ENCODE results near the gene PDIA6.

PDIA6 gene

DNA sequence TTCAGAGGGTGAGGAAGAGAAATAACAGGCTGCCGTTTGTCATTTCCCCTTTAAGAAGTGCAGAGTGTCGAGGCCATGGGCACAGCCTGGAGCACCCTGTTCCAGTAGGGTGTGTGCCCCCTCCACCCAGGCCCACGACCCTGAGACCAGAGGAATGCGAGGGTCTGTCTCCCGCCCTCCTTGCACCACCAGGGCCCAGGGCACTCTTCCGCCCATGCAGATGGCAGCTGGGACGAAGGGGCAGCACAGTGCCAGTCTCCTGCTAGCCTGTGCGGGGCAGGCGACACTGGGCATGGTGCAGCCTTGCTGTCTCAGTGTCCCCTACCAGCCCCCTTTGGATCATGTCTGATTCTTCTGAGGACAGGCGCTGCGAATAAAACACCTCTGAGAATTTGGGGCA lies 15.8 kb upstream of the PDIA6 start:
- TF ChIP-seq, protein P1, sequence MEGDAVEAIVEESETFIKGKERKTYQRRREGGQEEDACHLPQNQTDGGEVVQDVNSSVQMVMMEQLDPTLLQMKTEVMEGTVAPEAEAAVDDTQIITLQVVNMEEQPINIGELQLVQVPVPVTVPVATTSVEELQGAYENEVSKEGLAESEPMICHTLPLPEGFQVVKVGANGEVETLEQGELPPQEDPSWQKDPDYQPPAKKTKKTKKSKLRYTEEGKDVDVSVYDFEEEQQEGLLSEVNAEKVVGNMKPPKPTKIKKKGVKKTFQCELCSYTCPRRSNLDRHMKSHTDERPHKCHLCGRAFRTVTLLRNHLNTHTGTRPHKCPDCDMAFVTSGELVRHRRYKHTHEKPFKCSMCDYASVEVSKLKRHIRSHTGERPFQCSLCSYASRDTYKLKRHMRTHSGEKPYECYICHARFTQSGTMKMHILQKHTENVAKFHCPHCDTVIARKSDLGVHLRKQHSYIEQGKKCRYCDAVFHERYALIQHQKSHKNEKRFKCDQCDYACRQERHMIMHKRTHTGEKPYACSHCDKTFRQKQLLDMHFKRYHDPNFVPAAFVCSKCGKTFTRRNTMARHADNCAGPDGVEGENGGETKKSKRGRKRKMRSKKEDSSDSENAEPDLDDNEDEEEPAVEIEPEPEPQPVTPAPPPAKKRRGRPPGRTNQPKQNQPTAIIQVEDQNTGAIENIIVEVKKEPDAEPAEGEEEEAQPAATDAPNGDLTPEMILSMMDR (conservative IDR thresholded peaks at IDR 0.05; ENCODE audit: low read depth, low read length): no peak
- DNase-seq (ENCODE audit: low read depth): no peak
- no peak overlapping the region for H3K4me3 ChIP-seq (ENCODE audit: low read depth, low read length)

DNA sequence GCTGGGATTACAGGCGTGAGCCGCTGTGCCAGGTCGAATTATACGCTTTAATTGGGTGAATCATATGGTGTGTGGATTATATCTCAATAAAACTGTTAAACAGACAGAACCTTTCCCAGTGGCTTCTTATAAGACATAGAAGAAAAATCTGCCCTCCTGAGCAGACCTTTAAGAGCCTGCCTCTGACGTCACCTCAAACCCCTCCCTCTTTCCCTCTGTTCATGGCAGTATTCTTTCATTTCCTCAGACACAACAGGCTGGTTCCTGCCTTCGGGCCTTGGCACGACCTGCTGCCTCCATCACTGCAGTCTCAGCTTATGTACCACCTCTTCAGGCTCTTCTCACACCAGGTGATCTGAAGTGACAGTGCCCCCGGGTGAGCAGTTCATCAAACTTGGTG lies 14.0 kb upstream of the PDIA6 start:
- H3K4me3 ChIP-seq (ENCODE audit: low read depth, low read length): no peak overlapping the region
- TF ChIP-seq, protein P1 (conservative IDR thresholded peaks at IDR 0.05; ENCODE audit: low read depth, low read length): no peak
- no peak for DNase-seq (ENCODE audit: low read depth)

DNA sequence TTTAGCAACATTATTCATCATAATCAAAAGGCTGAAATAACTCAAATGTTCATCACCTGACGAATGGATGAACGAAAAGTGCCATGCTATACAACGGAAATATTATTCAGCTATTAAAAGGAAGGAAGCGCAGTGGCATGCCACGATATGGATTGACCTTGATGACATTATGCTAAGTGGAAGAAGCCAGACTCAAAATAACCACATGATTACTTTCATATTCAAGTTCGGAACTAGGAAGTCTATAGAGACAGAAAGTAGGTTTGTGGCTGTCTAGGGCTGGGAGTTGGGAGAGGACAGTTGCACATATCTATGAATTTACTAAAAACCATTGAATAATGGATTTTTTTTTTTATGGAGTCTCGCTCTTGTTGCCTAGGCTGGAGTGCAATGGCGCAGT lies 13.4 kb upstream of the PDIA6 start:
- no peak overlapping the region for H3K4me3 ChIP-seq (ENCODE audit: low read depth, low read length)
- no peak for DNase-seq (ENCODE audit: low read depth)
- TF ChIP-seq, protein P1 (conservative IDR thresholded peaks at IDR 0.05; ENCODE audit: low read depth, low read length): no peak

- no peak for DNase-seq (ENCODE audit: low read depth)
- H3K4me3 ChIP-seq (ENCODE audit: low read depth, low read length): no peak overlapping the region
- TF ChIP-seq, protein P1 (conservative IDR thresholded peaks at IDR 0.05; ENCODE audit: low read depth, low read length): no peak
Measured at GRCh38 chr2:10824191-10824590, 11.6 kb upstream of the PDIA6 start.

DNA sequence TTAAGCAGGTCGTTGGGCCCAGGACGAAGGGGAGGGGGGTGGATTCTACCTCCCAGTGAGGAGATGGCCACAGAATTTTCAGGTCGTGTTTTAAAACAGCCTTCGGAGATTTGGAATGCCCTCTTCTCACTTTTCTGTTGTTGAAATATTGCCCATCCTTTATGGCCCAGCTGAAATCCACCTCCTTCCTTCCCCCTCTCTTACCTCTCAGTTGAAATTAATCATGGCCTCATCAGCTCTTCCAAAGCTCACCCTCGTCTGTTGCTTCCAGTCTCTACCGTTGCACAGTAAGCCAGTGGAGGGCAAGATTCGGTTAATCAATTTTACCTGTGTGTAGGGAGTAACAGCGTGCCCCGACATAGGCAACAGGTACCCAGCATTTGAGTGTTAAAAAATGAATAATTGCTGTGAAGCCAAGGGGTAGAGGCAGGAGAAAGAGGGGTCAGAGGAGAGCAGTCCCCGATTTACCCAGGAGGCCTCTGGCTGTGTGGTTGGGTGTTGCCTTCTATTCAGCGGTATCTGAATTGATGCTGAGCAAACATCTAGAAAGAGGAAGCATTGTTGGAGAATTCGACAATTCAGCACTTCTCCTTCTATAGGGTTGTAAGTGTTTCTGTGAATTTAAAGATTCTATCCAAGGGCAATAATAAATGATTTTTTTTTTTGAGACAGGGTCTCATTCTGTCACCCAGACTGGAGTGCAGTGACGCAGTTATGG lies 8.6 kb upstream of the PDIA6 start:
- TF ChIP-seq, protein P1 (conservative IDR thresholded peaks at IDR 0.05; ENCODE audit: low read depth, low read length): no peak
- H3K4me3 ChIP-seq (ENCODE audit: low read depth, low read length): no peak overlapping the region
- no peak for DNase-seq (ENCODE audit: low read depth)

DNA sequence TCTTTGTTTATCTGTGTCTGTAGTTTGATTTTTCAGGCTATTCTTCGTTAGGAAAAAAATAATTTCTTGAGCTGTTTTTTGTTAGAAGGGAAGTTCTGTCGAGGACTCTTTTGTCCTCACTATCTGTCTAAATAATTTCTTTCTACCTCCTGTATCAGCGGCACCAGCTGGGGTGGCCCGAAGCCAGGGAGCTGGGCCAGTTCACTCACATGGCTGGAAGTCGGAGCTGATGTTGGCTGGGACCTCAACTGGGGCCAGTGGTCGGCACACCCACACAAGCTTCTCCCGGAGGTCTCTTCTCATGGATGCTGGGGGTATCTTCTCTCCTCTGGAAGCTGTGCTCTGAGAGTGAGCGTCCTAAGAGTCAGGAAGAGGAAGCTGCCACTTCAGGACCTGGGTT lies 8.0 kb upstream of the PDIA6 start:
- TF ChIP-seq, protein P1 (conservative IDR thresholded peaks at IDR 0.05; ENCODE audit: low read depth, low read length): no peak
- no peak for DNase-seq (ENCODE audit: low read depth)
- H3K4me3 ChIP-seq (ENCODE audit: low read depth, low read length): no peak overlapping the region

- H3K4me3 ChIP-seq (ENCODE audit: low read depth, low read length): no peak overlapping the region
- DNase-seq (ENCODE audit: low read depth): no peak
- TF ChIP-seq, protein P1 (conservative IDR thresholded peaks at IDR 0.05; ENCODE audit: low read depth, low read length): no peak
Measured at GRCh38 chr2:10819714-10820314, 7.2 kb upstream of the PDIA6 start.
